Hepatocyte (in vitro differentiated cells): ENCODE results near the gene EDARADD.

Experiments
- CTCF ChIP-seq: fragments of 200-600 bp; sonication (generic); IDR thresholded peaks from 2 replicates; pipeline ENCODE4 v1.5.1; 2016; ENCODE audit warnings: antibody characterized with exemption, mild to moderate bottlenecking; ENCODE audit not compliant: poor library complexity
- EZH2 ChIP-seq: fragments of 200-600 bp; sonication (generic); IDR thresholded peaks from 2 replicates; pipeline ENCODE4 v1.6.1; 2016; ENCODE audit warnings: antibody characterized with exemption, mild to moderate bottlenecking, borderline replicate concordance

GRCh38 chr1:236419502-236419901, 25.4 kb downstream of the EDARADD start:
- no peak for TF ChIP-seq CTCF
- no peak for TF ChIP-seq EZH2
